Right forelimb (tissue), 1 donor: ENCODE measurements around the gene DENND11.
"Not testable (repeated sequence)": the region's sequence is repeated elsewhere in the genome, so short reads cannot be mapped to it uniquely, and the experiment has no call there.

ENCODE experiments used
- DNase-seq: peaks from one replicate; pipeline ENCODE4 v3.0.0-alpha.2; 2018

Gene DENND11

DNA sequence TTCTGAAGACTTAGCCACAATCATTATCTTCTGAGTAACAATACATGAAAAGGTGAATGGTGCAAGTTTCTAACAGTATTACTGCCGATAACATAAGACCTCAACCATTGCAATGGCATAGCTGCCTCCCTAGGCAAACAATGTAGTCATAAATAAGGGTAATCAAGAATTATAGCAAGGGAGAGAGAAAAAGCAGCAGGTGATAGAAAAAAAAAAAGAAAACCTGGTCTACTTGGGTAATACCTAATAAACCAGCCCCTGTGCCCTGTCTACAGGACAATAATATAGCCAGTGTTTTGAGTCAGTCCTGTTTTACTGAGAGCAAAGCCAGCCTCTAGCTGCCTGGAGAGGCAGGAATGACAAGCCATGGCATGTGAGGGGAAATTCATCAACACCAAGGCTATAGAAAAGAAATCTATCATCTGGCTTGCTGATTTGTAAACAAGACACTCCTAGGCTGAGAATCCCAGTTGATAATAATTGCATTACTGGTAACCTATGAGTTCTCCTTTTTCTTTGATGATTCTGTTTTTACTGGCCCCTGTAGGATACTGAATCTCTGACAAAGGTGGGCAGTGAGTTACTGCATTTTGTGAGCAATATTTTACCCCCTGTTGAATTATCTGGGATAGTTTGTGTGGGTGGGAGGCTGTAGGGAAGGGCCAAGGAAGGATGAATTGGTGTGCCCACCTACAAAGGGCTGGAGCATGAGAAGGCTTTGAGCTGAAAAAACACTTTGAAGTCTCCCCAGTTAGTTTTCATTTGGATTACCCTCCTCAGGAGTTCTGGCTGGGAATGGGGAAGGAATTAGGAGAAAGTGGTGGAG is 4.5 kb upstream of the DENND11 start:
- no peak for DNase-seq

DNA sequence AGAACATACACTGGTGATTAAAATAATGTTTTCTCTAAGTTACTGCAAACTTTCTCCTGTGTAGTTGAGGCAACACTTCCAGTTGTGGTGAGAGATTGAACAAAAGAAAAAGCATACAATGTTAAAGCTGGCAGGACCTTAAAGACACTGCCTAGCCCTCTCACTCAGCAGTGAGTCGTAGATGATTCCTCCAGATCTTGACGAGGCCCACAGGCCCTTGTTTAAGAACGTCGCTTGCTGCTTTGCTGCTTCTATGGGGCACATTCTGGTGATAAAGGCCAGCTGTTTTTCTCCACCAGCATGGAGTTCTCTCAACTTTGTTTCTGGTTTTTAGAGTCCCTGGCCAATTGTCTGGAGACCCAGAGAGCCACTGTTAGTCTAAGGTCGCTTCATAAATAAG is 2.8 kb upstream of the DENND11 start:
- DNase-seq, result no peak

DNA sequence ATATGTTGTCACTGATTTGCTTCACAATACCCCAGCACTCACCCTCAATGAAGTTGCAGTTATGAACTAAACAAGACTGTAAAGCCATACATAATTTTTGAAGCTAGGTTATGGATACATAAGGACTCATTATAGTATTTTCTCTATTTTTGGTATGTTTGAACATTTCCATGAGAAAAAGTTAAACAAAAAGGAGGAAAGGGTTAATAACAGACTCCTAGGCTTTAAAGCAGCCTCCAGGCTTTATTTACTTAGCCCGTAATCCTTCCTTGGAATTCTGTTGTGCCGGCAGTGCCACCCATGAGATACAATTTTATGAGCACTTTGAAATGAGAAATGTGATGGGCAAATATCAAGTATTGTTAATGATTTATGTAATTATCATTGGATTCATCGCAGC is 2.1 kb upstream of the DENND11 start:
- no peak for DNase-seq

DNA sequence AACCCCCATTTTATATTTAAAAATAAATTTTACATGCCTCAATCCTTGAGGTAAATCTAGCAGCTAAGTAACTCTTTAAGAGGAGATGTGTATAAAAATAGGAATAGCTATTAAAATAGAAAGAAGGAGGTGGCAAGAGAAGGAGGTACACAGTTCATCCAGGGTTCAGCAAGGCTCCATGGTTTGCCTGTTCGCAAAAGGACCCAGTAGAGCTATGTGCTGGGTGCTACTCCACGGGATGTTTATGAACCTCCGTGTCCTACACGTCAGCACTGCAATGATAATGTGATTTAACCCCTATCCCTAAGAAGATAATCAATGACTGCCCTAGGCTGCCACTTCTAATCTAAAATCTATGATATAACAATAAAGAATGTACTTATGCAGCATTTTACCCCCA is 926 bp upstream of the DENND11 start:
- no peak for DNase-seq

DNA sequence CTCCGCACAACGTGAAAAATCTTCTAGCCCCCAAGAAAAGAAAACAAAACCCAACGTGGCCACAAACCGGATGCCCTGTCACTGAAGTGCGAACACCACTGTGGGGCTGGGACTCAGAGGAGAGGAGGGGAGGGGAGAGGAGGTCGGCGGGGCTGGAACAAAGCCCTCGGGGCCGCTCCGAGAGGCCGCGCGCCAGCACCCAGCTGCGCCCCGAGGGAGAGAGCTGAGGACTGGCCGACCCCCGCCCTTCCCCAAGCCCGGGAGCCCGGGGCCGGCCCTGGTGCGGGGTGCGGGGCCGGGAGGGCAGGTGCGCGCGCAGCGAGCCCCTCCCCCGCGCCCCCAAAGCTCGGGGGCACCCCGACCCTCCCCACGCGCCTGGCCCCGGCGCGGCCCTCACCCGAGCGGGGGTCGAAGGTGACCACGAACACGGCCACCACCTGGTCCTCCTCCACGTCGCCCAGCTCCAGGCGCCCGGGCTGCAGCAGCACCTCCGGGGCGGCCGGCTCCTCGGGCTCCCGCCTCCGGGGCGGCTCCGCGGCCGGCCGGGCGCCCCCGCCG is 398 bp downstream of the DENND11 start:
- peak; percentile 56 for DNase-seq

DNA sequence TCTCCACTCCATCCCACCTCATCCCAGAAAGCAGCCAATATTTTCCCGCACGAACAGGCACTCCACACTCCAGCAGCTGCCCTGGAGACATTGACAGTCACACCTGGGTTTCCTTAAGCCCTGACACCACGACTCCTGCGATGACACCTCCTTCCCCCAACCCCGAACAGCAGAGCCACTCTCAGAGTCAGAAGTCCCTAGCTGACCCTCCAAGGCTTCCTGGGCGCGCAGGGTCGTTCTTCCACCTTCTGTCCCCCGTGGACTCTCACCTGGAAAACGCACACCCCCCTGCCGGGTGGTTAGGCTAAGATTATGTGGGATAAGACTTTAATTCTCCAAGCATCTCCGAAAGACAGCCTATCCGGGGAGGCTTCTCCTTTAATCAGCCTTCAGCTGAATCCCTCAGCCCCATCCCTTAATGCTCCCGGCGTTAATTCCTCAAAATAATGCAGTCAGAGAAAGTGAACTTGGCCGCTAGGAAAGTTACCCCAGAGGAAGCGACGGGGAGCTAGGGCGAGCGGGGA is 1.1 kb downstream of the DENND11 start:
- peak; percentile 55 for DNase-seq

DNA sequence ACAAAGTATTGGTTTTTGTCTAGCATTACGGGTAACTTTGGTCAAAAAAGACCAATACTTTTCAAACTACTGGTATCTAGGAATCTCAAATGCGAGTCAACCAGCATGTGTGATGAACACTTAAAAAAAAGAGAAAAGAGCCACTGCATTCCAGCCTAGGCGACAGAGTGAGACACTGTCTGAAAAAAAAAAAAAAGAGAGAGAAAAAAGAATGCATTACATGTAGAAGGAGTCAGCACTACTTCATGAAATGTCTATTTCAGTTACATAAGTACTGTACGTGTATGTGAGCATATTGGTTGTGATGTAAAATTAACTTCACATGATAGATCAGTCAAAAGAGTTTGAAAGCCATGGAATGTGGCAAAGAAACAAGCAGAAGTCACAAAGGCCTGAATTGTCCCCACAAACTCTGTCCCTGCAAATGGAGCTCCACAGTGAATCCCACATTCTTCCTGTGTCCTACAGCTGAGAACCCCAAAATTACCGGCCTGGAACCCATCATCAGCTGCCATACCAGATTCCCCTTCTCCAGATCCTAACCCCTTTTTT is 1.6 kb downstream of the DENND11 start:
- no peak for DNase-seq

DNA sequence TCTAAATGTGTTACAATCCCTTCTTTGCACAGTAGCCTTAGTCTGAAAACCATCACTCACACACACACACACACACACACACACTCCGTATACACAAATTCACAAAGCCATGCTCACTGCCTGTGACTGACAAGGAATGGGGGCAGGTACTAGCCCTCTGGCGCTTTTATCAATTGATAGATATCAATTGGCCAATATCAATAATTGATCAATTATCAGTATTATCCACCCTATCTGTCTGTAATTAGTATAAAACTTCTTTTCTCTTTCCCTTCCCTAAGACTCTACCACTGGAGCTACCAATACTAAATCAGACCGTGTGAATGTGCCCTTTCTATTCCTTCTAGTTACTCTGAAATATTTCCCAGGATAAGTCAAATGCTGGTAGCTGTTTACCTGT is 2.1 kb downstream of the DENND11 start:
- no peak for DNase-seq

DNA sequence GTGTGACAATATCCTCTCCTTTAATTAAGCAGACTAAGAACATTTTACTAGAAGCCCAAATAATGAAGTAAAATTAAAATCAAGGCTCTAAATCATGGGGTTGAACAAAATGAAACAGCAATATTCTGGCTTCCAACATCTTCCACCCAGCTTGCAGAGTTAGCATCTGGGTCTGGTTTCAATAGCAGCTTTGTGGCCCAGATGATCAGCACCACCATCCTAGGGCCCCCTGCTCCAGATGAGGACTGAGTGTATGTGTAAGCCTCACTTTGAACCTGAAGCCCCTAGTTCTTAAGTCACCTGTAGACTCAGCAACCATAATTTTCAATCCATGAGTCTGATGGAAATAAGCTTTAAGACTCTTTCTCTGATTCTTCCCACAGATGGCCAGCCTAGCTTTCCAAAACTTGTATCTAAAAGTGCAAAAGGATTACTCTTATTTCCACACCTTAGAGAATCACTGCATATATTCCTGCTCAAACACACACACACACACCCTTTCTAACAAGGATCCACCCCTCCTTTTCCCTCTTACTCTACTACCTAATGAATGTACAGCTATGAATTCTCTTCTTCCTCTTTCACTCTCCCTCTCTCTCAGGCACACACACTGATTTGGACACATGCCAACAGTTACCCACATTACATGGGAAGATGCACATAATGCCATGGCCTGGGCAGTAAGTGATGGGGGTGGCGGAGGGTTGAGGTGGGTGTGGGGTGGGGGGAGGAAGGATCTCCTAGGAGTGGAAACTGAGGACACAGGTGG is 3.5 kb downstream of the DENND11 start:
- no peak for DNase-seq

DNA sequence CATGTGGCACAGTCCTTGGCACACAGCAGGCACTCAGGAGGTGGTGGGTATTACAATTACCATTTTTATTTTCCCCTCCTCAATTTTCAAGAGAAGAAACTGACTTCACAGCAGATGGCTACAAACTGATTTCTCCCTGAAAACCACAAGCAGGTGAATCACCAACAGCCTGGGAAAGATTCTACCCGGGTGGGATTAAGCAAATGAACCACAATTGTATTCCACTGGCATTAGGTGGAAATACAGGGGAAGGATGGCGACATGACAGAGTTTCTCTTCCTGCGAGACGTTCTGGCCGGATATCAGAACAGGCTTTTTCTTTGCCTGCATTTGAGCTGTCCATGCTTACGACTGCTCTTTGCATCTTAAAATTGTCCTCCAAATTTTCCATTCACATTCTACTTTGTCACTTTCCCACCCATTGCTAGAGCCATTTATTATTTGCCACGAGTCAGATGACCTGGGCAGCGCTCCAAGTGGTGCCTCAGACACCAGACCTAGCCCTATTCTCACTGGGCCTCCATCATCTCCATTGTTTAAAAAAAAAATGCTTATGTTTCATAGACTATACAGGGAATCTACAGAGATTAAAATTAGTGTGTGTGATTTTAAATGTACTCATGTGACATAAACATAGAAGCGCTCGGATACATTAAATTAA is 4.6 kb downstream of the DENND11 start:
- no peak for DNase-seq

DNA sequence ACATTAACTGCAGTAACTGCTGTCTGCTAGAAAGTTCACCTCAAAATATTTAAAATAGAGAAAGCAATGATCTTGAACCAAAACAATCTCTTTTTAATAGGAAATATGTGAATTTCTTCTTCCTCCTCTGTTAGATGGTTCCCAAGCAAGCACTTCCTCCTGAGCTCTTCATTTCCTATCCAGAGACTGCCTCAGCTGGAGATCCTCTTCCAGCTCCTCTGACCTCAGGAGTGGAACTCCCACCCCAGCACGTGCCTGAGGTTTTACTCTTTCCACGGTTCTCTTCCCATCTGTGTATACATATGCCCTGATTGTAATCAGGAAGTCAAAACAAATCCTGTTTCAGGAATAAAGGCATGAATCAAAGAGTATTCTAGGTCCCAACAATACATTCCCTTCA is 5.6 kb downstream of the DENND11 start:
- no peak for DNase-seq

DNA sequence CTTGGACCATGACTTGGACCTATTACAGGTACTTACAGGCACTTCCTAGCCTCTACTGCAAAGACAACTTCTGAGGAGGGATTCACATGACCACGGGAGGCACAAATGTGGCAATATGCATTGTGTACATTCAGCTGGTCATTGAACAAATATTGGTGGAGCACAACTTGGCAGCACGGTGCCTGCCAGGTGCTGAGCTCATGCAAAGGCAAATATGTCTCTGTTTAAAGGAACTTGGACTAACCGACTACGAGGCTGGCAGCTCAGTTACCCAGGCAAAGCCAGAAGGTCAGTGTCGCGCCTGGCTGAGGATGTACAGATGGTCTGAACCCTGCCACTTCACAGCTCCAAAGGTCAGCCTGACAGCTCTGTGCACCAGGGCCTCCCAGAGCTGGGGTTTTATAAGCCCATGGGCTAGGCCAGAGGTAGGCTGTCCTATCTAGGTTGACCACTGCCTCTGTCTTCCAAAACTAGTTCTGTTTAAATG is 6.1 kb downstream of the DENND11 start:
- no peak for DNase-seq

DNA sequence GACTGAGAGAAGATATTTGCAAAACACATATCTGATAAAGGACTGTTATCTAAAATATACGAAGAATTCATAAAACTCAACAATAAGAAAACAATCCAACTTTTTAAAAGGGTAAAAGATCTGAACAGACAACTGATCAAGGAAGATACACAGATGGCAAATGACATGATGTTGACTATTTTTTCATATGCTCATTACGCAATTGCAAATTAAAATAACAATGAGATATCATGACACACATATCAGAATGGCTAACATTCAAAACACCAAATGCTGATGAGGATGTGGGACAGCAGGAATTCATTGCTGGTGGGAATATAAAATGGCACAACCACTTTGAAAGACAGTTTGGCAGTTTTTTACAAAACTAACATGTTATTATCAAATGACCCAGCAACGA is 8.9 kb downstream of the DENND11 start:
- no peak for DNase-seq

DNA sequence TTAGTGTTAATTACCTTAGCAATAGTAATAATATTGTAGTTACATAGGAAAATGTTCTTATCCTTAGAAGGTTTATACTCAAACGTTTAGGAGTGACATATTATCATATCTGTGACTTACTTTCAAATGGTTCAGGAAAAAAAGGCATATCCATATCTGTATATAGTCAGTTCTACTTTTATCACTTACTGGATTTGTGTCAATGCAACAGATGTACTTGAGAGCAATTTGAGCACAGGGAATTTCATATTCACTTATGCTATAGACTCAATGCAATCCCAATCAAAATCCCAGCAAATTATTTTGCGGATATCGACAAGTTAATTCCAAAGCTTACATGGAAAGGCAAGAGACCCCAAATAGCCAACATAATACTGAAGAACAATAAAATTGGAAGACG is 10.0 kb downstream of the DENND11 start:
- no peak for DNase-seq

DNA sequence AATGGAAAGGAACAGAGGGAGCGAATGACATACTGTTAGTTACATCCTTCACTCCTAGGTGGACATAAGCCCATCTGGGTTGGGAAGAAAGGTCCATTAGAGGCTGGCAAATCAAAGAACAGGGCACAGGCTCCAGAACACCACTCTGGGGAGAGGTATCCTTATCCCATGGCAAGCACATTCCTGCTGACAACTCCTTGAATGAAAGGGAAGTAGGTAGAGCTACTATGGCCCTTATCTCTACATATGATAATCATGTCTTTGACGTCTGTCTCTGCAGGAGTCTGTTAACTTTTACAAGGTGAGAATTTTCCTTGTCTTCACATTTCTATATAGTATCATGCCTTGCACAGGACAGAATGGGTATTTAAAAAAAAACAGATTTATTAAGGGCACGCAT is 10.4 kb downstream of the DENND11 start:
- DNase-seq, result no peak

DNA sequence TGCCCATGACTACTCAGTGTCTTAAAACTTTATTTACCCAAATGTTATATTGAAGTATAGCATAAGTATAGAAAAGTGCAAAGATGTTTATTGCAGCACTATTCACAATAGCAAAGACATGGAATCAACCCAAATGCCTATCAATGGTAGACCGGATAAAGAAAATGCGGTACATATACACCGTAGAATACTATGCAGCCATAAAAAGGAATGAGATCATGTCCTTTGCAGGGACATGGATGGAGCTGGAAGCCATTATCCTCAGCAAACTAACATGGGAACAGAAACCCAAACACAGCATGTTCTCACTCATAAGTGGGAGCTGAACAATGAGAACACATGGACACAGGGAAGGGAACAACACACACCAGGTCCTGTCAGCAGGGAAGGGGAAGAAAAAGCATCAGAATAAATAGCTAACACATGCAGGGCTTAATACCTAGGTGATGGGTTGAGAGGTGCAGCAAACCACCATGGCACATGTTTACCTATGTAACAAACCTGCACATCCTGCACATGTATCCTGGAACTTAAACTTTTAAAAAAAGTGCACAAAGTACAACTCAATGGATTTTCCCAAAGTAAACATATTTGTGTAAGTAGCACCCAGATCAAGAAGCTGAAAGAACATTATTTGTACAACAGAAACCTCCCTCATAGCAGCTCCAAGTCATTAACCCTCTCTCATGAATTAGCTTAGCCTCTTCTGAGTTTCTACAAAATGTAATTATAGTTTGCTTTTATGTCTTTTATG is 12.7 kb downstream of the DENND11 start:
- not testable (repeated sequence) for DNase-seq

DNA sequence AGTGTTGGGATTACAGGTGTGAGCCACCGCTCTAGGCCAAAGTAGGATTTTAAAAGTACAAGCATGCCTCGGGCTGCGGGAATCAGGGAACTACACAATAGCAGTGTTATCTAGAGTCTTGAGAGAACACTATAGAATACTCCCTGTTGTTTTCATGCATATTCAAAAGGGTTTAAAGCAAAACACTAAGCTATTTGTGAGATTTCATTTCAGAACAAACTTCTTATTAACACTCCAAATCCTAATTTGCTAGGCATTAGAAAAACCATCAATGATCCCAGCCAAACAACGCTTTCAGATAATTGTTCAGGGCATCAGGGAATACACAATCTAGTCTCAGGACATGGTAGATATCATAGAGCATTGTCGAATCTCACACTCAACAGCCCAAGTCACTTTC is 13.9 kb downstream of the DENND11 start:
- DNase-seq, result no peak

DNA sequence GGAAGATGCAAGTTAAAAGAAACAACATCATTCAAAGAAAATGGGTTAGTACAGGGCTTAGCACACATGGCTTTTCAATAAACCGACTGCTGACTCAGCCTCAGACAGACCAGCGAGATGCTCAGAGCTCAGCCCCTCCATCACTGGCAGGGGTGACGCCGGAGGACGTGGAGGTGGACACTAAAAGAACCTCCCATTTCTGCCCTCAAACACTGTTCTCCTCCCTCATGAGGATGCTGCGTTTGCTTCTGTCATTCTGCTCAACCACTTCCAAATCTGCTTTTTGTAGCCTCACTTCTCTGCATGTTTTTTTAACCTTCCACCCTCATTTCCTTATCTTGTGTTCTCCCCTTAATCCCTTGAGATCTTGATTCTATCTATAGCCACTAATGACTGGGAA is 15.3 kb downstream of the DENND11 start:
- no peak for DNase-seq

DNA sequence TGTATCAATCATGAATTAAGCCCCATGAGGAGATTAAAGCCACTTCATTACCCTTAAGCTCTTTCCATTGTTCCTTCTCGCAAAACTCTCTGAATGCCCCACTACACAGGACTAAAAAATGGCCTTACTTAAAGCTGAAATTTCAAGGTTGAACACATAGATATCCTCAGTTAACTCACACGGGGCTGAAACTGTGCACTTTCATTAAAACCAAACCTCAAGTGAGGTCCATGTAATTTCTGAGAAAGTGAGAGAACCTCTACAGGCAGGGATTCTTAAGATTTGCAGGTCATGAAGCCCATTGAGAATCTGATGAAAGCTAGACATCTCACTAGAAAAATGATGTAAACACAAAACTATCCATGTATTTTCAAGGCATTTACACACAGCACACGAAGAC is 15.9 kb downstream of the DENND11 start:
- DNase-seq, result no peak

DNA sequence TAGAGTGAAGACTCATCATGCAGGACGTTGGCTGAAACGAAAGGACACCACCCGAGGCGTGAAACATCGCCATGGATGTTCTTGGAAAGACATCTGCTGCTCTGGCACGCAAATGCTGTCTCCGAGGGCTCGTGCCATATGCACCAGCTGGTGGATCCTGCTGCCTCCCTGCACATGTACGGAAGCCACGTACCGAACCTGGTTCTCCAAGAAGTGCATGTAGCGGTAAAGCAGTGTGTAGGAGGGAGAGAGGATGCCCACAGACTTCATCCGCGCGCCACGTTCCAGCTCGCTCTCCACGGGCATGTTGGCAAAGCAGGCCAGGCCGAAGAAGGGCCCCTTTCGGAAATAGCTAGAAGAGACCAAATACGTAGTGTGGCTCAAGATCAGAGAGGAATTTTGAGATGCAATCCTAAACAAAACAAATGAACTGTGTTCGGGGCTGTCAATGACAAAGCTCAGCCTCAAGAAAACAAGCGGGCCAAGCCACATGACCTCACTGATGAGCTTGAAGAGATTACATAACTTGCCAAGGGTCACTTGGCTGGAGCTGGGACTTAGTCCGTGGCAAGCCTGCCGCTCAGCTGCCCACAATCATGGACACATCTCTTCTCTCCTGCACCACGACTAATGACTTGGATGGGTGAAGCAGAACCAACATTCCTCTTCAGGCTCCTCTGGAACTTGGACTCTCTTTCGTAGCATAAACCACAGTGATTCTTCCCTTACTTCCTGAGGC is 16.5 kb downstream of the DENND11 start:
- DNase-seq, result no peak

DNA sequence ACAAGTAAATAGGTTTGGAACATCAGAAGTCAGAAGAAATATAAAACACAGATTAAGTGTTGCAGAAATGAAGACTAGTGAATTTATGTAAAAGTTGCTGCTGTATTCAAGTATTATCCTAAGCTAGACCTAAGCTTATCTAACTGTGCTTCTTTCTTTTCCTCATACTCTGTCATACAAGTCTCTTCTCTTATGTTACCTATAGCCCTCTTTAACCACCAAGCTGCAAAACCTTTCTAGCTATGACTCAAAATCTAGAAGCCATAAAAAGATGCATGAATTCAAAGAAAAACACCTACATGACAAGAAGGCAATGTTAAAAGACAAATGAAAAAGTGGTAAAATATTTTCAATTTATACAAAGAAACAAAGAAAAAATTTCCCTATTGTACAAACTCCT is 23.0 kb downstream of the DENND11 start:
- no peak for DNase-seq
